B cell (primary cell): Measurements from ENCODE around the gene KLRD1. TPM values are rescaled to one million over a fixed set of nuclear protein-coding genes. Genes with fewer than 3 reads are reported as not detected.

Experiments
- ATAC-seq: fragments of 200-7000 bp; cut with Tn5 transposase; one replicate; pipeline ENCODE4 v1.10.0; 2021; ENCODE audit warnings: low read depth, mild to moderate bottlenecking, moderate number of reproducible peaks, moderate library complexity
- CTCF ChIA-PET: fragments of 350-600 bp; sonication (Branson Sonifier 250); formaldehyde crosslinking; loops from one replicate; lab custom pipeline; 2021; ENCODE audit warnings: antibody characterized with exemption, inconsistent platforms; lab: Charles Lee
- POLR2A ChIA-PET: fragments of 350-600 bp; sonication (Branson Sonifier 250); formaldehyde crosslinking; loops from one replicate; lab custom pipeline; 2021; ENCODE audit warnings: antibody characterized with exemption; lab: Charles Lee
- DNase-seq: peaks from one replicate; pipeline ENCODE4 v3.0.0; 2013
- H2AFZ ChIP-seq: 2 replicates; pipeline ENCODE4 v1.6.1; 2012; ENCODE audit warnings: mild to moderate bottlenecking, low read depth, low read length; ENCODE audit not compliant: insufficient read depth, poor library complexity, severe bottlenecking
- H3K27ac ChIP-seq, 2 donors: 1 replicate in 1 of 2; 2 replicates in 1 of 2; pipeline ENCODE4 v1.5.1; 2012 to 2013; ENCODE audit warnings: low read length in 2 of 2, mild to moderate bottlenecking in 2 of 2, moderate library complexity in 1 of 2
- H3K27me3 ChIP-seq, 4 experiments: fragments of 200-600 bp in 1 of 4; sonication (generic) in 1 of 4; replicated peaks in 1 of 4; 1 replicate in 2 of 4; 2 replicates in 2 of 4; pipeline versions ENCODE4 v1.6.1 to v1.7.0; 2013 to 2016; ENCODE audit warnings: low read length in 3 of 4, mild to moderate bottlenecking in 2 of 4, mixed read lengths in 1 of 4, moderate library complexity in 1 of 4; ENCODE audit not compliant: insufficient read depth in 4 of 4, control insufficient read depth in 3 of 4; ENCODE audit errors: control extremely low read depth in 1 of 4
- H3K36me3 ChIP-seq, 2 experiments: replicated peaks in 1 of 2; 1 replicate in 1 of 2; 2 replicates in 1 of 2; pipeline versions ENCODE4 v1.6.1 to v1.7.1; 2013; ENCODE audit warnings: low read length in 1 of 2; ENCODE audit not compliant: insufficient read depth in 2 of 2, control insufficient read depth in 1 of 2; ENCODE audit errors: control extremely low read depth in 1 of 2, extremely low read depth in 1 of 2
- H3K4me1 ChIP-seq, 2 donors: fragments of 200-600 bp in 1 of 2; sonication (generic) in 1 of 2; 1 replicate in 1 of 2; 2 replicates in 1 of 2; pipeline versions ENCODE4 v1.5.1 to v1.6.1; 2013 to 2017; ENCODE audit warnings: low read length in 2 of 2; ENCODE audit not compliant: control insufficient read depth in 2 of 2, insufficient read depth in 2 of 2
- H3K4me2 ChIP-seq: replicated peaks from 2 replicates; pipeline ENCODE3; 2012; ENCODE audit warnings: mild to moderate bottlenecking, low read depth, low read length; ENCODE audit not compliant: poor library complexity, severe bottlenecking
- H3K4me3 ChIP-seq, 5 experiments: fragments of 200-600 bp in 1 of 5; sonication (generic) in 1 of 5; 1 replicate in 3 of 5; 2 replicates in 2 of 5; pipeline versions ENCODE4 v1.5.1 to v1.7.0; 2011 to 2016; ENCODE audit warnings: low read length in 4 of 5, mild to moderate bottlenecking in 4 of 5, low read depth in 2 of 5, control low read depth in 1 of 5, moderate library complexity in 1 of 5; ENCODE audit not compliant: insufficient read depth in 1 of 5; ENCODE audit errors: control extremely low read depth in 1 of 5, extremely low read depth in 1 of 5
- H3K79me2 ChIP-seq: fragments of 200-600 bp; sonication (generic); one replicate; pipeline ENCODE4 v1.6.0; 2016; ENCODE audit warnings: low read length; ENCODE audit not compliant: control insufficient read depth, insufficient read depth
- H3K9ac ChIP-seq: fragments of 200-600 bp; sonication (generic); 2 replicates; pipeline ENCODE4 v1.6.1; 2017; ENCODE audit warnings: mild to moderate bottlenecking, low read length, moderate library complexity
- H3K9me3 ChIP-seq, 3 donors: one replicate each; pipeline versions ENCODE4 v1.6.1 to v1.7.1; 2013; ENCODE audit warnings: low read length in 2 of 3; ENCODE audit not compliant: control insufficient read depth in 2 of 3, insufficient read depth in 1 of 3; ENCODE audit errors: control extremely low read depth in 1 of 3
- H4K20me1 ChIP-seq: 2 replicates; pipeline ENCODE4 v1.6.0; 2012; ENCODE audit warnings: mild to moderate bottlenecking, low read length; ENCODE audit not compliant: insufficient read depth, control insufficient read depth, poor library complexity, severe bottlenecking
- H3K27ac Mint-ChIP-seq: one replicate; pipeline ENCODE4 v1.8.0; 2021; ENCODE audit warnings: mixed read lengths
- H3K27me3 Mint-ChIP-seq: one replicate; pipeline ENCODE4 v1.8.0; 2021; ENCODE audit warnings: mixed read lengths
- H3K4me1 Mint-ChIP-seq: one replicate; pipeline ENCODE4 v1.8.0; 2021; ENCODE audit warnings: mixed read lengths
- H3K4me3 Mint-ChIP-seq: one replicate; pipeline ENCODE4 v1.8.0; 2021; ENCODE audit warnings: mixed read lengths
- H3K9me3 Mint-ChIP-seq: one replicate; pipeline ENCODE4 v1.8.0; 2022; ENCODE audit warnings: mixed read lengths; ENCODE audit not compliant: insufficient read depth
- CTCF ChIP-seq: fragments of 200-600 bp; IDR thresholded peaks from one replicate; pipeline ENCODE4 v1.8.0; 2022; ENCODE audit warnings: antibody characterized with exemption, mild to moderate bottlenecking
- EZH2 ChIP-seq: IDR thresholded peaks from 2 replicates; pipeline ENCODE4 v1.6.1; 2012; ENCODE audit warnings: borderline replicate concordance, low read depth, mild to moderate bottlenecking, moderate library complexity, low read length; ENCODE audit not compliant: insufficient read depth, poor library complexity, severe bottlenecking
- WGBS: methylation state at CpG from one replicate; pipeline ENCODE4 v1.1.5; 2013; ENCODE audit warnings: missing lambda C conversion rate; ENCODE audit not compliant: insufficient coverage; 5-methylcytosine and 5-hydroxymethylcytosine counted together
- intact Hi-C: fragments of 100-400 bp; cut with micrococcal nuclease; formaldehyde crosslinking; loops from one replicate; pipeline ENCODE4 v1.10.0; 2022
- polyA plus RNA-seq: library from polyadenylated mRNA; depleted of rRNA; stranded (reverse); fragments of >200 nt; gene quantifications from 2 replicates; pipeline ENCODE4 v1.2.3, GENCODE V29; 2012
- total RNA-seq, 2 donors: library from RNA; stranded (reverse); fragments of 120-200 nt in 1 of 2; gene quantifications; 1 replicate in 1 of 2; 2 replicates in 1 of 2; pipeline versions ENCODE4 v1.2.3 to v1.2.4, GENCODE V29; 2013 to 2022

KLRD1 gene
- total and polyA plus RNA-seq, 2 donors (not counting 1 experiment from before 2014, with no cell fraction given), result 0.22 to 0.32 TPM

- no peaks in the 10 kb centered on the region for H3K4me1 ChIP-seq
- Mint-ChIP-seq H3K27me3 (no peaks in the 10 kb centered on the region), H3K9me3 (no peaks in the 10 kb centered on the region), H3K4me3 (no peak overlapping the region), H3K27ac (no peak overlapping the region), H3K4me1 (no peaks in the 10 kb centered on the region)
- no peak for DNase-seq
- ChIA-PET CTCF (no interaction called here), POLR2A (interaction anchor here (0.6 kb wide), 1 partner anchor 1027 kb away, joined by 4 read pairs; no protein-coding TSS in a partner anchor)
- no peaks in the 10 kb centered on the region for H3K36me3 ChIP-seq
- intact Hi-C loops, result no loop called here
- no peaks in the 10 kb centered on the region for H4K20me1 ChIP-seq
- no CpG with 5 or more reads among the region's 3 CpGs for WGBS
- H3K79me2 ChIP-seq, result no peaks in the 10 kb centered on the region
- no peak for ATAC-seq
- H3K4me2 ChIP-seq, result no peak overlapping the region
- TF ChIP-seq CTCF (no peak), EZH2 (no peak)
- H3K27ac ChIP-seq, result no peak overlapping the region
- no peak overlapping the region for H2AFZ ChIP-seq
- H3K4me3 ChIP-seq, result no peak overlapping the region
- no peak overlapping the region for H3K9ac ChIP-seq
- H3K9me3 ChIP-seq, result no peaks in the 10 kb centered on the region
- H3K27me3 ChIP-seq, result no peaks in the 10 kb centered on the region
These were observed 14.0 kb upstream of the KLRD1 start for GRCh38 chr12:10293570-10294227.

GRCh38 chr12:10301103-10301502 lies 6.6 kb upstream of the KLRD1 start:
- no peak overlapping the region for H2AFZ ChIP-seq
- H3K9me3 ChIP-seq, result no peaks in the 10 kb centered on the region
- no CpG with 5 or more reads among the region's 1 CpG for WGBS
- no peak for TF ChIP-seq EZH2
- TF ChIP-seq CTCF, result no peak
- intact Hi-C loops, result no loop called here
- no peaks in the 10 kb centered on the region for H3K4me1 Mint-ChIP-seq
- POLR2A ChIA-PET, result no interaction called here
- no peaks in the 10 kb centered on the region for H3K79me2 ChIP-seq
- H3K27ac Mint-ChIP-seq, result no peak overlapping the region
- ATAC-seq (no peak), DNase-seq (no peak)
- no peaks in the 10 kb centered on the region for H3K27me3 ChIP-seq
- CTCF ChIA-PET, result no interaction called here
- H3K9me3 Mint-ChIP-seq, result peaks cover 3% of the 10 kb centered on the region
- no peak overlapping the region for H3K4me3 Mint-ChIP-seq
- no peak overlapping the region for H3K4me2 ChIP-seq
- no peaks in the 10 kb centered on the region for H4K20me1 ChIP-seq
- peaks cover 10% of the 10 kb centered on the region for H3K27me3 Mint-ChIP-seq
- H3K9ac ChIP-seq, result no peak overlapping the region
- H3K27ac ChIP-seq, result no peak overlapping the region
- H3K36me3 ChIP-seq, result no peaks in the 10 kb centered on the region
- no peak overlapping the region for H3K4me3 ChIP-seq
- H3K4me1 ChIP-seq, result no peaks in the 10 kb centered on the region
